HG03039 (cell line): Measurements from ENCODE around the gene TBL1XR1.

ENCODE experiments used
- ATAC-seq: cut with Tn5 transposase; IDR thresholded peaks from one replicate; pipeline ENCODE4 v1.9.1; 2021; ENCODE audit warnings: mild to moderate bottlenecking, moderate library complexity; ENCODE audit not compliant: unreplicated experiment

Gene TBL1XR1

DNA sequence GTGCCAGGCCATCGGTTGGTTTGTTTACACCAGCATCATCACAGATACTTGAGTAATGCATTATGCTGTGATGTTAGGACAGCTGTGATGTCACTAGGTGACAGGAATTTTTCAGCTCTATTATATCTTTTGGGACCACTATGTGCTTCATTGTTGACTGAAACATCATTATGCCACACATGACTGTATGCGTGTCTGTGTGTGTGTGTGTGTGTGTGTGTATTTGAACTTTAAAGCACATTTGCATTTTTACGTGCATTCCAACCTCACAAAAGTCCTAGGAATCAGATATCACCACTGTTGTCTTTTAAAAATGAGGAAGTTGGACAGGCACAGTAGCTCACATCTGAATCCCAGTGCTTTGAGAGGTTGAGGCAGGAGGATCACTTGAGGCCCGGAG lies 223.0 kb downstream of the TBL1XR1 start:
- ATAC-seq = no peak

DNA sequence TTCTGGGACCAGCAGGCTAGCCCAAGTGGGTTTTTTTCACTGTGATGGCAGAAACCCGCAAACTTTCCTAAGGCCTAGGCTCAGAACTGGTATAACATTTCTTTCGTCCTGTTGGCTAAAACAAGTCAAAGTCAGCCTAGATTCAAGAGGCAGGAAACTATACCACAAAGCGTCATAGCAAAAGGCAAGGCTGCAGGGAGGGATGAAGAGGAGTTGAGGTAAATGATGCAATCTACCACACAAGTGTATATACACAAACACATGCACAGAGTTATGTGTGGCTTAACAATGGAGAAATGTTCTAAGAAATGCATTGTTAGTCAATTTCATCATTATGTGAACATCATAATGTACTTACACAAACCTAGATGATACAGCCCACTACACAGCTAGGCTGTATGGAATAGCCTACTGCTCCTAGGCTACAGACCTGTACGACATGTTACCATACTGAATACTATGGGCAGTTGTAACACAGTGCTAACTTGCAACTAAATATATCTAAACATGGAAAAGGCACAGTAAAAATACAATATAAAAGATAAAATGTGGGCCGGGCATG lies 225.6 kb downstream of the TBL1XR1 start:
- ATAC-seq = no peak

- no peak for ATAC-seq
Observed at GRCh38 chr3:176970770-176971169, 226.5 kb downstream of the TBL1XR1 start.

- no peak for ATAC-seq
Observed at GRCh38 chr3:176969506-176969905, 227.8 kb downstream of the TBL1XR1 start.
